ENCODE data around the gene LCTL.

LCTL gene

DNA sequence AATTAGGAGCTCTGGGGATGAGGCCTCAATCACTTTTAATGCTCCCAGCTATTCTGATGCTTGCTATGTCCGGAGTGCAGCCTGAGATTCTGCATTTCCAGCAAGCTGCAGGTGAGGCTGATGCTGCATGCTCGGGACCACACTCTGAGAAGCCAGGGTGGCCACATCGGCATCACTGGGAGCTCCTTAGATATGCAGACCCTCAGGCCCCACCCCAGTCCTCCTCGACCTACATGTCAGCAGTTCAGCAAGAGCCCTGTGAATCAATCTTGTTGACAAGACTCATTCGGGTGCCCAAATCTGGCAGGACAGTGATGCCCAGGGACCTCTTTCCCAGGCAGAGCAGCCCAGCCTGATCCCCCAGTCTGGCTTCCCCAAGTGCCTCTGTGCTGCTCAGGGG, 44.1 kb upstream of the LCTL start:
- DNase-seq (ENCODE audit: low spot score): no peak
- ChIA-PET POLR2A (ENCODE audit: low non-redundant PET) (no interaction called here), CTCF (interaction anchor here (1.9 kb wide), 1 partner anchor 242 kb away, joined by 7 read pairs; no protein-coding TSS in a partner anchor)
- H3K27ac ChIP-seq: no peak overlapping the region
- TF ChIP-seq, protein P1, sequence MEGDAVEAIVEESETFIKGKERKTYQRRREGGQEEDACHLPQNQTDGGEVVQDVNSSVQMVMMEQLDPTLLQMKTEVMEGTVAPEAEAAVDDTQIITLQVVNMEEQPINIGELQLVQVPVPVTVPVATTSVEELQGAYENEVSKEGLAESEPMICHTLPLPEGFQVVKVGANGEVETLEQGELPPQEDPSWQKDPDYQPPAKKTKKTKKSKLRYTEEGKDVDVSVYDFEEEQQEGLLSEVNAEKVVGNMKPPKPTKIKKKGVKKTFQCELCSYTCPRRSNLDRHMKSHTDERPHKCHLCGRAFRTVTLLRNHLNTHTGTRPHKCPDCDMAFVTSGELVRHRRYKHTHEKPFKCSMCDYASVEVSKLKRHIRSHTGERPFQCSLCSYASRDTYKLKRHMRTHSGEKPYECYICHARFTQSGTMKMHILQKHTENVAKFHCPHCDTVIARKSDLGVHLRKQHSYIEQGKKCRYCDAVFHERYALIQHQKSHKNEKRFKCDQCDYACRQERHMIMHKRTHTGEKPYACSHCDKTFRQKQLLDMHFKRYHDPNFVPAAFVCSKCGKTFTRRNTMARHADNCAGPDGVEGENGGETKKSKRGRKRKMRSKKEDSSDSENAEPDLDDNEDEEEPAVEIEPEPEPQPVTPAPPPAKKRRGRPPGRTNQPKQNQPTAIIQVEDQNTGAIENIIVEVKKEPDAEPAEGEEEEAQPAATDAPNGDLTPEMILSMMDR (conservative IDR thresholded peaks at IDR 0.05; ENCODE audit: low read depth): no peak

DNA sequence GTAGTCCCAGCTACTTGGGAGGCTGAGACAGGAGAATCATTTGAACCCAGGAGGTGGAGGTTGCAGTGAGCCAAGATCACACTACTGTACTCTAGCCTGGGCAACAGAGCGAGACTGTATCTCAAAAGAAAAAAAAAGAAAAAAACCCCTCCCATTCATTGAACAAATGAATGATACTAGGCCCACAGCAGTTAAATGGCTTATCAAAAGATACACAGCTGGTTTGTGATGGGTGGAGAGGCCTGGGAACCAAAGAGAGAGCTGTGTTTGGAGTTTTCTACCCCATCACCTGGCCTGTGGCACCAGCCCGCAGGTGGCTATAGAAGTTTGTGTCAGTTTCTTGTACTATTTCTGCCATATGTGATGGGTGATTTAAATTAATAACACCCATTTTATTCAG, 43.1 kb upstream of the LCTL start:
- no peak overlapping the region for H3K27ac ChIP-seq
- POLR2A ChIA-PET (ENCODE audit: low non-redundant PET): no interaction called here
- TF ChIP-seq, protein P1 (conservative IDR thresholded peaks at IDR 0.05; ENCODE audit: low read depth): no peak
- CTCF ChIA-PET: no interaction called here
- DNase-seq (ENCODE audit: low spot score): no peak

DNA sequence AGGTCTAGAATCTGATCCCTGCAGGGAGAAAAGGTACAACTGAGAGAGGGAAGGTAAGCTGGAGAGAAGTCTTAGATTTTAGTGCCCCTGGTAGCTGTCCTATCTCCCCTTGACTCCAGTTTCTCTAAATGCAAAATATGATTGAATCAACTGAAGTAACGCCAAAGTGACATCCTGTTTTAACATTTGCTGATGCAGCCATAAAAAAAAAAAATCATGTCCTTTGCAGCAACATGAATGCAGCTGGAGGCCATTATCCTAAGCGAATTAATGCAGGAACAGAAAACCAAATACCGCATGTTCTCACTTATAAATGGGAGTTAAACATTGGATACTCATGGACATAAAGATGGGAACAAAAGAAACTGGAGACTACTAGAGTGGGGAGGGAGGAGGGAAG, 42.4 kb upstream of the LCTL start:
- no peak for DNase-seq (ENCODE audit: low spot score)
- TF ChIP-seq, protein P1 (conservative IDR thresholded peaks at IDR 0.05; ENCODE audit: low read depth): no peak
- CTCF ChIA-PET: interaction anchor here (0.7 kb wide), 2 partner anchors 11 to 96 kb away, joined by 4 to 6 read pairs; no protein-coding TSS in a partner anchor
- POLR2A ChIA-PET (ENCODE audit: low non-redundant PET): no interaction called here
- no peak overlapping the region for H3K27ac ChIP-seq

DNA sequence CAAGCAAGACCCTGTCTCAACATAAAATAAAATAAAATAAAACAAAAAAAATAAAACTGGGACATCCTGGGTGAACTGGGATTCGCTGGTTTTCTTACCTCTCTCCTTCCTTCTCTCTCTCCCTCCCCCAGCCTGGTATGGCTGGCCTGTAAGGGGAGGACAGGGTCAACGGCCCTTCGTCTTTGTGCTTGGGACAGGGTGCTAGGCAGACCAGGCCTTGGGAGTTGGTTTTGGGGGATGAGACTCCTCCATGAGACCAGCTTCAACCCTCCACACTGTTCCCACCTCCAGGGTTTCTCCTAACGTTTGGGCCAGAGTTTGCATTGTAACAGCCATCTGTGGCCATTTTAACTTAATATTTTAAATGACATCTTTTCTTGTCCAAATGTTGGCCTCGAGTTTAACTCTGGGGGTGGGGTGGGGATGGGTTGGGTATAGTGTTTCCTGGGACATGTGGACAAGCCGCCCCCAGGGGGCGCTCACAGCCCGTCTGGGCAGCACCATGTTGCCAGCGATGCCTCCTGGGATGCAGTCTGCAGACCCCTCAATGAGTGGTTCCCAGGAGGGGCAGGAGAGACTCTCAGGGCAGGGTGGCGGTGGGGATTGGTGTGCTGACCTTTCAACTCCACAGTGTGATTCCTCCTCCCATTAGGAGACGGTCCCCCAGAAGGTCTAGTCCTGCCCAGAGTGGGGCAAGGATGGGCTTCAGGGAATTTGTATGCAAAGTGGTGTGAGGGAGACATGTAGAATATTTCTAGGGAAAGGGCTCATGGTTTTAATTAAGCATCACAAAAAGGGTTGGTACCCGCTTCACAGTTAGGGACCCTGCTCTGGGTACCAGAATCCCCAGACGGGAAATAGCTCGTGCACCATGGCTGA, 37.7 kb upstream of the LCTL start:
- peak; percentile 69 for DNase-seq (ENCODE audit: low spot score)
- POLR2A ChIA-PET (ENCODE audit: low non-redundant PET): no interaction called here
- H3K27ac ChIP-seq: no peak overlapping the region
- CTCF ChIA-PET: interaction anchor here (0.6 to 1.1 kb wide), 5 partner anchors 11 to 1227 kb away, joined by 3 to 4 read pairs (median 3); no protein-coding TSS in a partner anchor
- TF ChIP-seq, protein P1 (conservative IDR thresholded peaks at IDR 0.05; ENCODE audit: low read depth): peak; percentile 71

DNA sequence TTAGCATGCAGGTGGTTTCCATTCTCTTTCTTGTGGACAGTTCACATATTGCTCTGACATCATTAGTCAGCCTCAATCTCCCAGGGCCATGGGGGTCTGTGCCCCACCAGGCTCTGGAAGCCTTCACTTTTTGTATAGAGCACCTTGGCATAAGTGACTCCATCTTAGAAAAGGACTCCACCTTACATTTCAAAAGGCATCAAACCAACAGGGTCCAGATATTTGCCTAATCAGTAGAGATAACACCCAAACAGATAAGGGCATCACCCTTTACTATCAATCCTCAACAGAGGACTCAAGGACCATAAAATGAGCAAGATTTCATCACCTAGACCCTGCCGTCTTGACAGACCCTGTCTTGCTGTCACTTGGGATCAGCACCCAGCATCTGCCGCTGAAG, 35.7 kb upstream of the LCTL start:
- H3K27ac ChIP-seq: no peak overlapping the region
- TF ChIP-seq, protein P1 (conservative IDR thresholded peaks at IDR 0.05; ENCODE audit: low read depth): no peak
- ChIA-PET POLR2A (ENCODE audit: low non-redundant PET) (no interaction called here), CTCF (no interaction called here)
- no peak for DNase-seq (ENCODE audit: low spot score)

DNA sequence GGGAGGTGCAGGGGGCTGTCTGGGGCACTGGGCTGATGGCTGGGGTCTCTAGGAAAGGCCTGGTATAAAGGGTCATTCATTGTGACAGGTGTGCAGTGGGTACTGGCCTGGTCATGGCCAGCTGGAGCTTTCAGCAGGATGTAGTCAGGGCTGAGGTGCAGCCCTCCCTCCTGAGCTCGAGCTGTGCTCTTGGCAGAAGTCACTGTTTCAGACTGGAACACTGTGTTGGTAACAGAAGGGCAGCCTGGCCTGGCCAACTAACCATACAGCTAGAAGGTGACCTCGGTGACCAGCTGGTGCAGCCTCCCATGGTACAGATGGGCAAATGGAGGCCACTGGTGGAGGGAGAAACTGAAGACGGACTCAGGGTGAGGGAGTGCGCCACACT, 34.4 kb upstream of the LCTL start:
- ChIA-PET POLR2A (ENCODE audit: low non-redundant PET) (no interaction called here), CTCF (interaction anchor here (0.7 kb wide), 1 partner anchor 49 kb away, joined by 3 read pairs; no protein-coding TSS in a partner anchor)
- no peak overlapping the region for H3K27ac ChIP-seq
- TF ChIP-seq, protein P1 (conservative IDR thresholded peaks at IDR 0.05; ENCODE audit: low read depth): no peak
- DNase-seq (ENCODE audit: low spot score): no peak

Measured in RWPE1 (cell line).